Measurements from ENCODE around the gene FAM3D.

FAM3D gene

GRCh38 chr3:58654466-58654865, 12.1 kb downstream of the FAM3D start:
- TF ChIP-seq POLR2AphosphoS5 (IDR thresholded peaks at IDR 0.05; ENCODE audit: low read depth) (no peak), SPI1 (IDR thresholded peaks at IDR 0.05; ENCODE audit: borderline replicate concordance, low read depth) (no peak), GABPA (IDR thresholded peaks at IDR 0.05; ENCODE audit: low read depth) (no peak)
- TF ChIP-seq, protein P1, sequence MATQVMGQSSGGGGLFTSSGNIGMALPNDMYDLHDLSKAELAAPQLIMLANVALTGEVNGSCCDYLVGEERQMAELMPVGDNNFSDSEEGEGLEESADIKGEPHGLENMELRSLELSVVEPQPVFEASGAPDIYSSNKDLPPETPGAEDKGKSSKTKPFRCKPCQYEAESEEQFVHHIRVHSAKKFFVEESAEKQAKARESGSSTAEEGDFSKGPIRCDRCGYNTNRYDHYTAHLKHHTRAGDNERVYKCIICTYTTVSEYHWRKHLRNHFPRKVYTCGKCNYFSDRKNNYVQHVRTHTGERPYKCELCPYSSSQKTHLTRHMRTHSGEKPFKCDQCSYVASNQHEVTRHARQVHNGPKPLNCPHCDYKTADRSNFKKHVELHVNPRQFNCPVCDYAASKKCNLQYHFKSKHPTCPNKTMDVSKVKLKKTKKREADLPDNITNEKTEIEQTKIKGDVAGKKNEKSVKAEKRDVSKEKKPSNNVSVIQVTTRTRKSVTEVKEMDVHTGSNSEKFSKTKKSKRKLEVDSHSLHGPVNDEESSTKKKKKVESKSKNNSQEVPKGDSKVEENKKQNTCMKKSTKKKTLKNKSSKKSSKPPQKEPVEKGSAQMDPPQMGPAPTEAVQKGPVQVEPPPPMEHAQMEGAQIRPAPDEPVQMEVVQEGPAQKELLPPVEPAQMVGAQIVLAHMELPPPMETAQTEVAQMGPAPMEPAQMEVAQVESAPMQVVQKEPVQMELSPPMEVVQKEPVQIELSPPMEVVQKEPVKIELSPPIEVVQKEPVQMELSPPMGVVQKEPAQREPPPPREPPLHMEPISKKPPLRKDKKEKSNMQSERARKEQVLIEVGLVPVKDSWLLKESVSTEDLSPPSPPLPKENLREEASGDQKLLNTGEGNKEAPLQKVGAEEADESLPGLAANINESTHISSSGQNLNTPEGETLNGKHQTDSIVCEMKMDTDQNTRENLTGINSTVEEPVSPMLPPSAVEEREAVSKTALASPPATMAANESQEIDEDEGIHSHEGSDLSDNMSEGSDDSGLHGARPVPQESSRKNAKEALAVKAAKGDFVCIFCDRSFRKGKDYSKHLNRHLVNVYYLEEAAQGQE (IDR thresholded peaks at IDR 0.05; ENCODE audit: insufficient replicate concordance, low read depth) = no peak
- TF ChIP-seq, protein P2, sequence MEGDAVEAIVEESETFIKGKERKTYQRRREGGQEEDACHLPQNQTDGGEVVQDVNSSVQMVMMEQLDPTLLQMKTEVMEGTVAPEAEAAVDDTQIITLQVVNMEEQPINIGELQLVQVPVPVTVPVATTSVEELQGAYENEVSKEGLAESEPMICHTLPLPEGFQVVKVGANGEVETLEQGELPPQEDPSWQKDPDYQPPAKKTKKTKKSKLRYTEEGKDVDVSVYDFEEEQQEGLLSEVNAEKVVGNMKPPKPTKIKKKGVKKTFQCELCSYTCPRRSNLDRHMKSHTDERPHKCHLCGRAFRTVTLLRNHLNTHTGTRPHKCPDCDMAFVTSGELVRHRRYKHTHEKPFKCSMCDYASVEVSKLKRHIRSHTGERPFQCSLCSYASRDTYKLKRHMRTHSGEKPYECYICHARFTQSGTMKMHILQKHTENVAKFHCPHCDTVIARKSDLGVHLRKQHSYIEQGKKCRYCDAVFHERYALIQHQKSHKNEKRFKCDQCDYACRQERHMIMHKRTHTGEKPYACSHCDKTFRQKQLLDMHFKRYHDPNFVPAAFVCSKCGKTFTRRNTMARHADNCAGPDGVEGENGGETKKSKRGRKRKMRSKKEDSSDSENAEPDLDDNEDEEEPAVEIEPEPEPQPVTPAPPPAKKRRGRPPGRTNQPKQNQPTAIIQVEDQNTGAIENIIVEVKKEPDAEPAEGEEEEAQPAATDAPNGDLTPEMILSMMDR (IDR thresholded peaks at IDR 0.05; ENCODE audit: insufficient read depth, low read length) = no peak
- no peaks in the 10 kb centered on the region for H3K27me3 ChIP-seq (ENCODE audit: insufficient read depth, poor library complexity, severe bottlenecking)
- no peak for DNase-seq (ENCODE audit: low read depth in 1 of 2, low spot score in 1 of 2)
- H3K27ac ChIP-seq (replicated peaks) = no peak overlapping the region
- H3K4me3 ChIP-seq (replicated peaks; ENCODE audit: insufficient read depth, low read length) = no peak overlapping the region

- Histone ChIP-seq H3K27ac (replicated peaks) (no peak overlapping the region), H3K27me3 (ENCODE audit: insufficient read depth, poor library complexity, severe bottlenecking) (no peaks in the 10 kb centered on the region), H3K4me3 (replicated peaks; ENCODE audit: insufficient read depth, low read length) (no peak overlapping the region)
- no peak for DNase-seq (ENCODE audit: low read depth in 1 of 2, low spot score in 1 of 2)
- TF ChIP-seq, protein P2 (IDR thresholded peaks at IDR 0.05; ENCODE audit: insufficient read depth, low read length) = no peak
- TF ChIP-seq GABPA (IDR thresholded peaks at IDR 0.05; ENCODE audit: low read depth) = no peak
Measured at GRCh38 chr3:58652624-58653023, 13.9 kb downstream of the FAM3D start.

DNA sequence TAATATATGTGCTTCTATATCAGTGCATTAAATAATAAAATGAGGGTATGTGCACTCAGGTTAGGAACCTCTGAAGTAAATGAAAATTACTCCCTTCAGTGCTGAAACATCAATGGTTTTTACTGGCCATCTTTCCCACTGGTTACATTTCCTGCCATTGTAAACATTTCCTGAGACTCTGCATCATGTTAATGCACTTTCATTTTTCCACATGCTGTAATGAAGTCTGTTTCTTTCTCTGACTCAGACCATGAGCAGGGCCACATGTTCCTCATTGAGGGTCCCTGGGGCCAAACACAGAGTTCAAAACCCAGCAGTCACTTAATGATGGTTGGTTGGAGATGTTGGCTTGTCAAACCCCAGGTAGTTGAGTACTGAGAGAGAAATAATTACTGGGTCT, 15.3 kb downstream of the FAM3D start:
- Histone ChIP-seq H3K4me3 (replicated peaks; ENCODE audit: insufficient read depth, low read length) (no peak overlapping the region), H3K27ac (replicated peaks) (no peak overlapping the region), H3K27me3 (ENCODE audit: insufficient read depth, poor library complexity, severe bottlenecking) (no peaks in the 10 kb centered on the region)
- no peak for DNase-seq (ENCODE audit: low read depth in 1 of 2, low spot score in 1 of 2)
- no peak for TF ChIP-seq POLR2AphosphoS5 (IDR thresholded peaks at IDR 0.05; ENCODE audit: low read depth)
- no peak for TF ChIP-seq GABPA (IDR thresholded peaks at IDR 0.05; ENCODE audit: low read depth)
- TF ChIP-seq SPI1 (IDR thresholded peaks at IDR 0.05; ENCODE audit: borderline replicate concordance, low read depth) = no peak

DNA sequence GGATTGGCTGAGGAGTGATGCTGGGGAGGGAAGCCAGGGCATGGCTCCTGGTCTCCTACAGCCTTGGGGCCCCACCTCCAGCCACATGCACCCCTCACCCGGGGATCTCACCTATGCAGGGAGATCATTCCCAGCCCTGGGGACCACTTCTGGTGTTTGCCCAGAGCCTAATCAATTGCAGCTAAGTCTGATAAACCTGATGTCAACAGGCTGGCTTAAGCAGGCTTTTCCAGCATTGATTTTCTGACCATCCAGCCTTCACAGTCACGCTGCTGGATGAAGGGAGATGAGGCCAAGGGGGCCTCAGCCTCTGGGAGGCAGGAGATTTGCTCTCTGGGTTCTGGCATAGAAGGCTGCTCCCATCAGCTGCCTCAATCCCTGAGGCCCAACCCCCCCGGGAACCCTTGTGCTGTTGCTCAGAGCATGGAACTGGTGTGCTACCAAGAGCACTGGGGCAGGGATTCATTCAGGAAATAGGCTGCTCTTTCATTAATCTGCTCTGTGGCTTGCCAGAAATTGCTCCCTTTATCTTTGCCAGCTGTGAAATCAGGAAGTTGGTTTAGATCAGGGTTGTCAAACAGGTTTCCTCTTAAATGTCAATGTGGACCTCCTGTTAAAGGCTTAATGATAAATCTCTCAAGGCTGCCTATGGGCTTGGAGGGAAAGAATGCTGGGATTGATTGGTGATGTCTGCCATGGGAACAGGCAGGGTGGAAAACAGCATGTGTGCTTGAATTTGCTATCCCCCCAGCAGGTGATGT, 19.0 kb downstream of the FAM3D start:
- Histone ChIP-seq H3K4me3 (replicated peaks; ENCODE audit: insufficient read depth, low read length) (no peak overlapping the region), H3K27me3 (ENCODE audit: insufficient read depth, poor library complexity, severe bottlenecking) (no peaks in the 10 kb centered on the region), H3K27ac (replicated peaks) (no peak overlapping the region)
- TF ChIP-seq, protein P1 (IDR thresholded peaks at IDR 0.05; ENCODE audit: insufficient replicate concordance, low read depth) = no peak
- TF ChIP-seq POLR2AphosphoS5 (IDR thresholded peaks at IDR 0.05; ENCODE audit: low read depth) (no peak), GABPA (IDR thresholded peaks at IDR 0.05; ENCODE audit: low read depth) (no peak), SPI1 (IDR thresholded peaks at IDR 0.05; ENCODE audit: borderline replicate concordance, low read depth) (no peak)
- TF ChIP-seq, protein P2 (IDR thresholded peaks at IDR 0.05; ENCODE audit: insufficient read depth, low read length) = no peak
- no peak for DNase-seq (ENCODE audit: low read depth in 1 of 2, low spot score in 1 of 2)

All from HL-60 (cell line).